GM21529 (cell line): ENCODE measurements around the gene THUMPD1.
"Not testable (repeated sequence)": the region's sequence is repeated elsewhere in the genome, so short reads cannot be mapped to it uniquely, and the experiment has no call there.

Experiments used
- ATAC-seq: cut with Tn5 transposase; IDR thresholded peaks from one replicate; pipeline ENCODE4 v1.9.1; 2021; ENCODE audit not compliant: unreplicated experiment

THUMPD1 gene

GRCh38 chr16:20741554-20742285 is at the start of gene THUMPD1:
Gene THUMPD1 (minus strand): TSS chr16:20741818. CDS start chr16:20741739, 79 bp downstream.
- peak; percentile 85 for ATAC-seq

- ATAC-seq, result no peak
Observed at GRCh38 chr16:20789130-20789529, 47.5 kb upstream of the THUMPD1 start.

GRCh38 chr16:20784204-20784603 is 42.6 kb upstream of the THUMPD1 start:
- no peak for ATAC-seq

GRCh38 chr16:20782470-20782869 is 40.9 kb upstream of the THUMPD1 start:
- no peak for ATAC-seq

GRCh38 chr16:20781697-20782096 is 40.1 kb upstream of the THUMPD1 start:
- no peak for ATAC-seq

GRCh38 chr16:20774703-20775362 is 33.2 kb upstream of the THUMPD1 start:
- no peak for ATAC-seq

GRCh38 chr16:20773679-20774078 is 32.1 kb upstream of the THUMPD1 start:
- ATAC-seq, result no peak

- ATAC-seq, result no peak
Observed at GRCh38 chr16:20768818-20769217, 27.2 kb upstream of the THUMPD1 start.

GRCh38 chr16:20768121-20768520 is 26.5 kb upstream of the THUMPD1 start:
- ATAC-seq, result no peak

GRCh38 chr16:20767577-20767976 is 26.0 kb upstream of the THUMPD1 start:
- no peak for ATAC-seq

GRCh38 chr16:20766294-20766693 is 24.7 kb upstream of the THUMPD1 start:
- ATAC-seq, result no peak

GRCh38 chr16:20765732-20766131 is 24.1 kb upstream of the THUMPD1 start:
- ATAC-seq, result no peak

GRCh38 chr16:20764448-20764847 is 22.8 kb upstream of the THUMPD1 start:
- ATAC-seq, result not testable (repeated sequence)

GRCh38 chr16:20763461-20764232 is 22.0 kb upstream of the THUMPD1 start, which contains the start of gene ACSM3:
Gene ACSM3 (plus strand): TSS chr16:20764014. CDS start chr16:20770035, 6,021 bp downstream.
- ATAC-seq, result peak; percentile 97

- no peak for ATAC-seq
Observed at GRCh38 chr16:20762404-20763123, 20.9 kb upstream of the THUMPD1 start.

- ATAC-seq, result no peak
Observed at GRCh38 chr16:20761175-20761574, 19.6 kb upstream of the THUMPD1 start.

- no peak for ATAC-seq
Observed at GRCh38 chr16:20760346-20760745, 18.7 kb upstream of the THUMPD1 start.

GRCh38 chr16:20755799-20756198 is 14.2 kb upstream of the THUMPD1 start:
- ATAC-seq, result not testable (repeated sequence)

- ATAC-seq, result no peak
Observed at GRCh38 chr16:20755238-20755637, 13.6 kb upstream of the THUMPD1 start.

- ATAC-seq, result no peak
Observed at GRCh38 chr16:20753727-20754126, 12.1 kb upstream of the THUMPD1 start.

GRCh38 chr16:20750558-20750957 is 8.9 kb upstream of the THUMPD1 start:
- ATAC-seq, result no peak
